GM18909 (cell line): ENCODE data around the gene AMT.
"Not testable (repeated sequence)": the region's sequence is repeated elsewhere in the genome, so short reads cannot be mapped to it uniquely, and the experiment has no call there.

Experiments
- ATAC-seq: cut with Tn5 transposase; IDR thresholded peaks from one replicate; pipeline ENCODE4 v1.9.1; 2021; ENCODE audit warnings: mild to moderate bottlenecking; ENCODE audit not compliant: unreplicated experiment, poor library complexity

AMT gene

DNA sequence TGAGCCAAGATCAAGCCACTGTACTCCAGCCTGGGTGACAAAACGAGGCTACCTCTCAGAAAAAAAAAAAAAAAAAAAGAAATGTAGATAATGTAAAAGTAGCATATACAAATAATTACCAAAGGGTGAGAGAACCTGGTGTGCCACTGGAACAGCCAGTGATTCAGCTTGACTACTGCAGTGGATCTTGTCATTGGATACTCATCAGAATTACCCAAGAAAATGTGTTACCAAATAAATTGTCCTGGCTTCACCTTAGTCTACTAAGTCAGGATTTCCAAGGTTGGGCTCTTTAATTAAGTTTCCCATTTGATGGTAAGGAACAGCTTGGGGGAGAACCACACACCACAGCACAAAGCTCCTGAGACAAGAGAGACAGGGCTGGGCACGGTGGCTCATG, 5.3 kb upstream of the AMT start:
- no peak for ATAC-seq

DNA sequence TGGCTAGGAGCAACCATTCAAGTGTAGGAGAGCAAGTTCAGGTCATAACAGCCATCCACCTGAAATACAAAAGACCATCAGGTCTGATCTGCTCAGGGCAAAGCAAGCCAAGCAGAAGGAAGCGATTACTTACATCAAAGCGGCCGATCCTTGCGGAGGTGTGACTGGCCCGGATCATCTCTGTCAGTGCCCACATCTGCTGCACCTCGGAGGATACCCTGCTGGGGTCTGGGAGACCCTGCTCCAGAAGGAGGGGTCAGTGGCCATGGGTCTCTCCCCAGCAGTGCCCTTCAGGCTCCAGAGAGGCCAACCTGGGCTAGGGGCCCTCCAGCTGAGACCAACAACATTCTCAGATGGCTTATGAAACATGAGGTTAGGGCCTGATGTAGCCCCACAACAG, 2.5 kb upstream of the AMT start:
- no peak for ATAC-seq

DNA sequence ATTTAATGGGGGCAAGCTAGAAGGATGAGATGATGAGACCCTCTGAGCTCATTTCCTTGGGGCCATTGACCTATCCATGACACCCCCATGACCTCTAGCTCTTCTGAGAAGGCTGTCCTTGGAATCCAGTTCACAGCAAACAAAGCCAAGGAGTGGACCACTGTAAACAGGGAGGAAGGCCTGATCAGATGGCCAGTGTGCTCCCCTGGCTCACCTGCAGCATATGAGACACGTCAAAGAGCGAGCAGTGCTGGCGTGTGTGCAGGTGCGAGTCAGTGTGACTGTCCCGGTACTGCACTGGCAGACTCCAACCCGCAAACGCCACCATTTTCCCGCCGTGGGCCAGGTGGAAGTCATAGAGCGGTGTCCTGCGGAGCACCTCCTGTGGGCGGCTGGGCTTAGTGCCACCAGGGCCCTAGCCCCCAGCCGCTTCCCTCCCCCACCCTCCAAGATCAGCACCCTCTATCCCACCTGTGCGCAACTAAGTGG, 339 bp downstream of the AMT start:
- ATAC-seq, result no peak

DNA sequence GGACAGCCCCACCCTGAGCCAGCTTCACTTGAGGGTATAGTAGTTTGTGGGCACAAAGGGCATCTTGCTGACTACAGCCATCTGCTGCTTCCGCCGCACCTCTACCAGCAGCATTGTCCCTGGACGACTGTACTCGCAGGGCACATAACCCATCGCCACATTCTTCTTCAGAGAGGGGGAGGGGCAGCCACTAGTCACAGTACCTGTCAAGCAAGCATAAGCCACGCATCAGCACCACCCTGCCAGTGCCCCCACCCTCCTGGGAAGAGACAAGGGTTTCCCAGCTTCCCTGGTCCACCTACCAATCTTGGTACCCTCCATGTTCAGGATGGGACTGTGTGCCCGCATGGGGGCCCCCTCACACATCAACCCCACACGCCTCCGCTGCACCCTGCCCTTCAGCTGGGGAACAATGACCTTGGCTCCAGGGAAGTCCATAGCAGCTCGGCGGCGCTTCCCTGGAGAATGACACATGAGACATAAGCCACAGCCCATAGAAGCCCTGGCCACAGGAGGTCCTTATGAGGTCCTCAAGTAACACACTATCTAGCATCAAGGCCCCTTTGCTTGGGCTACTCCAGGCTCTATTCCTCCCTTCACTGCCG, 4.7 kb downstream of the AMT start:
- ATAC-seq, result no peak

DNA sequence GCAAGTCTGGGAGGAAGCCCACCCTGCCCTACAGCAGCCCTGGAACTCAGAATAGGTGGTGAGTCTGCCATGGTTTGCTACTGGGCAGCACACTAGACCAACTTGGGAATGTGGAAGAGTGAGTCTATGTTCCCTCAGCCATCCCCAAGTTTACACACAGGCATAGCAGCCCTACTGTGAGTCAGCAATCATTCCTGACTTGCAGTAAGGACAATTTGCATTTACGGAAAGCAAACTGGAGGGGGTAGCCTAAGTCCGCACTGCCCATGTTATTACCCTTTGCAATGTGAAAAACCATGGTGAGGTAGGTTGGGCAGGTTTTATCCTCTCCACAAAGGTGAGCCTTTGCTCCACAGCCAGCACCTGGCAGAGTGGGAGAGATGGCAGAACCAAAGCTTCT, 5.4 kb downstream of the AMT start:
- ATAC-seq, result no peak

DNA sequence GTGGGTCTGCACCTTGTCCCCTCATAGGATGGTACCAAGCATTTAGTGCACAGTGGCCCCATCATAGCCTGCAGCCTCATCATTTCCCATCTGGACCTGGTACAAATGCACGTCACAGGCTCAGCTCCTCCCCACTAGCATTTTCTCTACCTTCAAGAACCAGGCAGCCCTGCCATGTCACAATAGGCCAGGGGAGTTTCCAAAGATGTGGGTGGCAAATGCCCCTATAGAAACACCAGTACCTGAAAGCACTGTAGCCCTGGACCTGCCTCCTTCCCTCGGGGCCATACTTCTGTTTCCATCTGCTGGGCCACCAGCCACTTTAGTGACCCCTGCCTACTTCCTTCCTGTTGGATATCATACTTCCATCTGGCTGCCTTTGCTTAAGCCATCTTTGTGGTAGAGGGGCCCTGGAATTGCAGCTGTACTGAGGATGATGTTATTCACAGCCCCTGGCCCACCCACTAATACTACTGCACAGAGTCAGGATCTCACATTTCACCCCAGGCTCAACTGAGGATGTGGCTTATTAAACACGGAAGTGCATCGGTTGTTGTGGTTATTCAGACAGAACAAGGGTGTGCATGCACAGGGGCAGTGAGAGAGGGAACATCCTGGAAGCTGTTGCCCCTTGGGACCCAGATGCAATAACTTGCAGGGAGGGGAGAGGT, 6.2 kb downstream of the AMT start:
- ATAC-seq, result no peak

DNA sequence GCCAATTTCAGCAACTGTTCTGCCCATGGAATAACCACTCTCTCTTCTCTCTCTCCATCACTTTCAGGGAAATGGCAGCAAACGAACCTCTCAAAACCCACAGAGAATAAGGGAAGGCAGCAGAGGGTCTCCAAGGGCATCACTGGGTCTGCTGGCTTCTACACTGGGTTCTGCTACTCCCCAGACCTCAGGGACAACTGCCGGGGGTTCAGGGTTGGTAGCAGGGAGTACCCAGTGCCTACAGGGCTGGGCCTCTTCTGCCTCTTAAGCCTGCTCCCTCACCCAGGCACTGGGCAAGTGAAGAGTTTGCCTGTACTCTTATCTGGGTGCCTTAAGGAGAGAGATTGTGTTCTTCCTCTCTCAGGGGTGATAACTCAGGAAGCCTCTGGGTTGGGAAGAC, 7.5 kb downstream of the AMT start:
- ATAC-seq, result no peak

DNA sequence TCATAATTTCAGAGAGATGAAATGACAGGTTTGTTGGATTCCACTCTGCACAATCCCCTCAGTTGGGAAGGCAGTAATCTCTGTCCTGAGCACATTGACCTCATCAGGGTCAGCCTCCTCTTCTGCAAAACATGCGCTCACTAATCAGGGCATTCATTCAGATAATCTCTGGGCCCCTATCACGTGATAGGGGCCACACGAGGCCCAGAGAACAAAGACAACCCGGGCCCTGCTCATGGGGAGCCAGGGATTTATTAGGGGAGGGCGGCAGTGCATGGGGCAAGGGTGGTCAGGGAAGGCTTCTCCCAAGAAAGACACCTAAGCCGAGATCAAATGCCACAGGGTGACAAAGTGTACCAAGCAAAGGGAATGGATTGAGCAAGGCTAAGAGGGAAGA, 8.9 kb downstream of the AMT start:
- no peak for ATAC-seq

DNA sequence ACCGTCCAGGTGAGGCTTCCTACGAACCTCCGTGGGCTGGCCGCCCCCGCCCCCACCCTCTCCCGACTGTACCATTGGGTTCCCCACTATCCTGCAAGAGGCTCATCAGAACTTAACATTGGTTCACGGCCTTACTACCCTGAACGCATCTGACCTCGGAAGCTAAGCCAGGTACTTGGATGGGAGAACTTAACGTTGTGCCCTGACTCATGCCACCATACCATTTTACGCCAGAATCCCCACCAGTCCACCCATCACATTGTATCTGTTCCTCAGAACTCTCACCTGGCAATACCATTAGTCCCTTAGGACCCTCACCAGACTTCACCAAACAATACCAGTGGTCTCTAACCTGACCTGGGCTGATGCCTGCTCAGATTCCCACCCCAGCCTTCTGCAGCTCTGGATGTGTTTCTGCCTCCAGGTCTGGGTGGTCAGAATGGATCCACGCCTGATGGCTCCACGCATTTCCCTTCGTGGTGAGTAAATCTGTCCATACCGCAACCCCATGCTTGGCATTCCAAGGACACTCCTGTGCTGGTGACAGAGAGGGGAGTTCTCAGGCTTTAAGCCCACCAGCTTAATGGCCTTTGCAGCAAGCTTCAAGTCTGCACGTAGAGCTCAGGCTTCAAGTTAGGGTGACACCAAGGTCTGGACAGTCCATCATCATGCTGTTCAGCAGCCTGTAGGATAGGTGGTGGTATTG, 9.5 kb downstream of the AMT start:
- no peak for ATAC-seq

DNA sequence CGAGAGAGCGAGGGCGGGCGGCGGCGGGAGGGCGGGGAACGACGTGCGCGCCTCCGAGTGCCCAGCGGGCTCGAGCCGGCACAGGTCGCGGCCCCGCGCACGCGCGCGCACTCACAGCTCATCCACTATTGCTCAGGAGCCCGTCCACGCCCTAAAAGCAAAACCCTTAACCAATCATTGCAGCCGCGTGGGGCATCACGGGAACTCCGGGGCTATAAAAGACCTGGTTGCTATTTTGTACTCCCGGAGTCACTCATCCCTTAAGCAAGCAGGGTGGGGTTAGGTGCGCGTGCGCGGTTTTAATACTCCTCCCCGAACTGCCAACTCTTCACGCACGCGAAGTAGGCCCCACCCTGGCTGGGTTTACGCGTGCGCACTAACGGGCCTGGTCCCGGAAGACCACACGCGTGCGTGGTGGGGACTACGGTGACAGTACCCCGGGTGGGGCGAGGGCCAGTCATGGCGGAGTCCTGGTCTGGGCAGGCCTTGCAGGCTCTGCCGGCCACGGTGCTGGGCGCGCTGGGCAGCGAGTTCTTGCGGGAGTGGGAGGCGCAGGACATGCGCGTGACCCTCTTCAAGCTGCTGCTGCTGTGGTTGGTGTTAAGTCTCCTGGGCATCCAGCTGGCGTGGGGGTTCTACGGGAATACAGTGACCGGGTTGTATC, 10.2 kb downstream of the AMT start, which contains the start of the genes RHOA and TCTA:
TSS of gene RHOA (minus strand) at position 9 of the 664 bp plus-strand sequence. CDS start 36,387 bp downstream, outside the sequence.
TSS of gene TCTA (plus strand) at position 456 of the 664 bp plus-strand sequence. CDS start at position 460, 4 bp downstream.
- ATAC-seq, result peak; percentile 74

DNA sequence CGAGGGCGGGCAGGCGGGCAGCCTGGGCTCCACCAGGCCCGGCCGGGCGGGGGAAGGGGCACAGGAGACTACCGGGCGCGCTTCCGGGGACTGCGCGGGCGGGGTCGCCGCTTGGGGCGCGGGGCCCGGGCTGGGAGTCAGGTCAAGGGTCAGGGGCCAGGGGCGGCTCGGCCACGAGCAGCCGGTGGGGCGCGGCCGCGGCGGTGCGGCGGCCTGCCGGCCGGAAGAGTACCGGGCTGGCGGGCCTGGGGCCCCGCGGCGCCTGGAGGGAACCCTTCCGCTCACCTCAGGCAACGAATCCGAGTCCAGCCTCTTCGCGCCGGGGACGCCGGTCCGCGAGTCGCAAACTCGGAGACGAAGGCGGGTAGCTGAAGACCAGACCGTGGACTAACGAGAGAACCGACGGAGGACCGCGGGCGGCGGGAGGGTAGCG, 10.7 kb downstream of the AMT start:
- peak; percentile 36 for ATAC-seq

DNA sequence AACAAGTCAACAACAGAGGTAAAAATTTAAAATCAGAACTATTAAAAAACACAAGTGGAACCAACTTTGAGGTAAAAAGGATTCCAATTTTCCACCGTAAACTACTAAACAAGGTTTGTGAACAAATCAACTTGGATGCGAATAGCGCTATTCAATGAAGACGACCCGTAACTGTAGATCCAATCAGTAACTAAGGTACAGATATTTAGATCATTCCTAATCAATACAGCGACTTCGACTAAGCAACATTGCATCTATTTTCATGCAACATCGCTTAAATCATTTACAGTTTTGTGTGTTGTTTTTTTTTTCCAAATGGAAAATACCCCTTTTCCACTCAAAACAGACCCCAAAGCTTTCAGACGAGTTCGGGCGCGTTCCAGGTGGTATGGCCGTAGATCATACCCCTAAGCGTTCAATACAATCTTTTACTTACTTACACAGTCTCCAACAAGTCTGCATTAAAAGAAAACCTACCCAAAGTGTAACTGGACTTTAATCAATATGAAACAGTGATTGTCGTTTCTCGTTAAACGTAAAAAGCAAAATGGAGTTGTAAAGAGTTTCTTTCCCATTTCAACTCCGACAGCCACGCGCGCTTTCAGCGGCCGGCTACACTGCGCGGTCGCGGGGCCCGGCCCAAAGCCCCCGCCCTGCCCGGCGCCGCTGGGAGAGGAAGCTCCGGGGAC, 11.3 kb downstream of the AMT start:
- ATAC-seq, result no peak

DNA sequence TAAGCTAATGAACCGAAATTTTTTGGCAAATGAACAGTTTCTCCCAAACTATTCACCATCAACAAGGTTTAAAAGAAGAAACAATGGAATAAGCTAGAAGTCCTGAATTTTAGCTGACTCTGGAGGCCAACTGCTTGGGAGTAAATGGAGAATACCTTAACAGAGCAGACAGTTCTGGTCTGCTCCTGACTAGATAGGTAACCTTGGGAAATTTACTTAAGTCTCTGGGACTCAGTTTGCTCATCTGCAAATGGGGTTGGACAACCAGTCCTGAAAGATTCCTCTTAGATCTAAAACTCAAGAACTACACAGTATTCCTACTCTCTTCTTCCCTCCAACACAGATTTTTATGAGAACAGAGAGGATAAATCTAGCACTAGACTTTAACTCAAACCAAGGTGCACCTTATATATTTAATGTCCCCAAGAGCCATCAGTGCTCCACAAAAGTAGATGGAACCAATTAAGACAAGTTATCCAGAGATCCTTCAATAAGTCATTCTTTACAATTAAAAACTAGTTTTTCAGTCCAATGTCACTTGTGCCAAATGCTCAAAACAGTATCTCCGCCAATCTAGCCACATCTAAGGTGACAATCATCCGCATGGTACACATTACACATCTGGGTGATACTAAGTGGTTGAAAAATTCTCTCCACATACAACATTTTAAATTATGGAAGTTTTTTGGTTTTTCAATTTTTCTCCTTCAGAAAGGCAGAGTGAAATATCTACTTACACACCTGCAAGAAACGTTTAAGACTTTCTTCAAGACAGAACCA, 12.0 kb downstream of the AMT start:
- ATAC-seq, result no peak

DNA sequence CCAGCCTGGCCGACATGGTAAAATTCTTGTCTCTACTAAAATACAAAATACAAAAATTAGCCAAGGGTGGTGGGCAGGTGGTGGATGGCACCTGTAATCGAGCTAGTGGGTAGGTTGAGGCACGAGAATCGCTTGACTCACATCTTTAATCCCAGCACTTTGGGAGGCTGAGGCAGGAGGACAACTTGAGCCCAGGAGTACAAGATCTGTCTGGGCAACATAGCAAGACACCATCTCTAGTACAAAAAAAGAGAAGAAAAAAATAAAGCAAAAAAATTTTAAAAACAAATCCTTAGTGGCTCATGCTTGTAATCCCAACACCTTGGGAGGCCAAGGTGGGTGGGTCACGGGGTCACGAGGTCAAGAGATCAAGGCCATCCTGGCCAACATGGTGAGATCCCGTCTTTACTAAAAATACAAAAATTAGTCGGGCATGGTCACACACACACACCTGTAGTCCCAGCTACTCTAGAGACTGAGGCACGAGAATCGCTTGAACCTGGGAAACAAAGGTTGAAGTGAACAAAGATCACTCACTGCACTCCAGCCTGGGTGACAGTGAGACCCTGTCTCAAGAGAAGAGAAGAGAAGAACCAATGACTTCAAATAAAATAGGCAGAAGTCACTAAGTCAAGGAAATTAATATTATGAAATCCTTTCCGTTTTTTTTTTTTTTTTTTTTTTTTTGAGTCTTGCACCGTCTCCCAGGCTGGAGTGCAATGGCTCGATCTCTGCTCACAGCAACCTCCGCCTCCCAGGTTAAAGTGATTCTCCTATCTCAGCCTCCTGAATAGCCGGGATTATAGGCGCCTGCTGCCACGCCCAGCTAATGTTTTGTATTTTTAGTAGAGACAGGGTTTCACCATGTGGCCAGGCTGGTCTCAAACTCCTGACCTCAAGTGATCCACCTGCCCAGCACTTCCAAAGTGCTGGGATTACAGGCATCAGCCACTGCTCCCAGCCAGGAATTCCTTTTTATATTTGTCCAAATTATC, 15.4 kb downstream of the AMT start:
- no peak for ATAC-seq

DNA sequence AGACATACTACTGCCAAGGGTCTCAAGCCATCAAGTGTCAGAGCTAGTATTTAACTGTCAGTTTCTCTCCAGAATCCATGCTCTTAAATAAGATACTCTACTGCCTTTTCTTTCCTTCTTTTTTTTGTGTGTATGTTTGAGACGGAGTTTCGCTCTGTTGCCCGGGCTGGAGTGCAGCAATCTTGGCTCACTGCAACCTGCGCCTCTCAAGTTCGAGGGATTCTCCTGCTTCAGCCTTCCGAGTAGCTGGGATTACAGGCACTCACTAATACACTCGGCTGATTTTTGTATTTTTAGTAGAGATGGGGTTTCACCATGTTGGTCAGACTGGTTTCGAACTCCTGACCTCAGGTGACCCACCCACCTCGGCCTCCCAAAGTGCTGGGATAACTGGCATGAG, 16.7 kb downstream of the AMT start:
- not testable (repeated sequence) for ATAC-seq

DNA sequence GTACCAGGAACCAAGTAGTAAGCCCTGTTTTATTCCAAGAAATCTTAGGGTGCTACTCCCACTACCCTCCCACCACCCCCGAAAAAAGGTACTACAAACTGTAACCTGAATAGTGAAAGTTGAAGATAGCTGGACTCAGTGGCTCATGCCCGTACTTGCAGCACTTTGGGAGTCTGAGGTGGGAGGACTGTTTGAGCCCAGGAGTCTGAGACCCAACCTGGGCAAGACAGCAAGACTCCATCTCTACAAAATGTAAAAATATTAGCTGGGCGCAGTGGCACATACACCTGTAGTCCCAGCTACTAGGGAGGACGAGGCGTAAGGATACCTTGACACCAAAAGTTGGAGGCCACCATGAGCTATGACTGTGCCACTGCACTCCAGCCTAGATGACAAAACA, 18.4 kb downstream of the AMT start:
- no peak for ATAC-seq

DNA sequence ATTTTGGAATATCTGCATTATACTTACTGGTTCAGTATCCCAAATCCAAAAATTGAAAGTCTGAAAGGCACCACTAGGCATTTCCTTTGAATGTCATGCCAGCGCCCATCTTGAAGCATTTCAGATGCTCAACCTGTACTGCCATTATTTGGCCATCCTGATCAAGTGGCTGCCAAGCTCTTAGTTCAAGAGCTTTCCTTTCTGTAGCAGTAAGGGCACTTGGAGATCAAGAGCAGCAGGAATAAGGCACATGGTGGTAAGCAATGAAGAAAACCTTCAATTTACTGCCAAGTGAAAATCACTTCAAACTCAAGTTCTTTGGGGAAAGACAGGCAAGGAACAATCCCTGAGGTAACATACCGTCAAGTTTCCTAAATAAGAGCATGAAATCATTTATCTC, 20.5 kb downstream of the AMT start:
- ATAC-seq, result no peak

DNA sequence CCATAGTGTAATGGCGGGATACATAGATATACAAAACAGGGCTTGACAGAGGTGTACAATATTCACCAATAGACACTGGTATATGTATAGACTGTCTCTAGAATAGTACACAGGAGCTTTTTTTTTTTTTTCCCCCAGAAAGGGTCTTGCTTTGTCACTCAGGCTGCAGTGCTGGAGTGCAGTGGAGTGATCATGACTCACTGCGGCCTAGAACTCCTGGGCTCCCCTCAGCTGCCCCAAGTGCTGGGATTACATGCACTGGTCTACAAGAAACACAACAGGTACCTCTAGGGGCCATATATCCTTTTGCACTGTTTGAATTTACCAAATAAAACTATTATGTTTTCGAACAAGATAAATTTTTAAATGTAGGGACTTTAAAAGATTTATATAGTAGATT, 22.8 kb downstream of the AMT start:
- ATAC-seq, result no peak
